HCT116 (cell line): ENCODE data around the gene KIAA0232.

Experiments used
- CTCF ChIP-seq, 3 experiments: fragments of 200-600 bp in 1 of 3; sonication (generic) in 1 of 3; IDR thresholded peaks in 2 of 3; conservative IDR thresholded peaks in 1 of 3; 2 replicates each; pipeline ENCODE4 v1.5.1; 2012 to 2017; ENCODE audit warnings: low read depth in 2 of 3, low read length in 2 of 3, antibody characterized with exemption in 1 of 3, borderline replicate concordance in 1 of 3, control low read depth in 1 of 3, mild to moderate bottlenecking in 1 of 3, mixed read lengths in 1 of 3, mixed run types in 1 of 3, moderate library complexity in 1 of 3; ENCODE audit not compliant: insufficient read depth in 1 of 3
- MAX ChIP-seq: IDR thresholded peaks from 2 replicates; pipeline ENCODE4 v1.6.1; 2012
- POLR2AphosphoS5 ChIP-seq: IDR thresholded peaks from 2 replicates; pipeline ENCODE4 v1.6.1; 2011; ENCODE audit warnings: mild to moderate bottlenecking, low read depth, low read length, moderate library complexity

- TF ChIP-seq CTCF (IDR thresholded peaks at IDR 0.05 in 2 of 3, conservative IDR thresholded peaks at IDR 0.05 in 1 of 3; ENCODE audit: borderline replicate concordance in 1 of 3, insufficient read depth in 1 of 3, low read depth in 2 of 3, low read length in 2 of 3) (no peak), MAX (no peak), POLR2AphosphoS5 (no peak)
Observed at GRCh38 chr4:6742507-6742906, 40.0 kb upstream of the KIAA0232 start.
